HCT116 (cell line): ENCODE measurements around the gene PAK6. TPM values are rescaled to one million over a fixed set of nuclear protein-coding genes. Genes with fewer than 3 reads are reported as not detected.
A peak's percentile ranks its signal among the peaks of the same experiment; 100 is the strongest.

ENCODE experiments used
- ATAC-seq: fragments of 200-7000 bp; cut with Tn5 transposase; 2 replicates; pipeline ENCODE4 v1.9.1; 2020; ENCODE audit warnings: mild to moderate bottlenecking, moderate library complexity
- BruUV-seq: library from RNA; stranded (reverse); fragments of 400-500 nt; replicated peaks from 2 replicates; lab custom pipeline; 2021; lab: Mats Ljungman, UMichigan
- CTCF ChIA-PET: fragments of 300-600 bp; sonication (Branson Sonifier 250); formaldehyde crosslinking; loops from one replicate; lab custom pipeline; 2021; ENCODE audit warnings: antibody characterized with exemption; lab: Charles Lee
- POLR2A ChIA-PET: fragments of 300-600, 350-600 bp; sonication (Branson Sonifier 250); formaldehyde crosslinking; loops from one replicate; lab custom pipeline; 2021; ENCODE audit warnings: antibody characterized with exemption; lab: Charles Lee
- RAD21 ChIA-PET, 2 experiments: fragments of 300-600 bp; sonication (Branson Sonifier 250); formaldehyde crosslinking; loops; one replicate each; lab custom pipeline; 2023; ENCODE audit warnings: low total read pairs in 2 of 2; ENCODE audit not compliant: uncharacterized antibody in 2 of 2, unreplicated experiment in 2 of 2, low non-redundant PET in 1 of 2; lab: Charles Lee
- DNase-seq: peaks from one replicate; pipeline ENCODE4 v3.0.0-alpha.2; 2010; ENCODE audit warnings: low read depth, low spot score
- H2AFZ ChIP-seq: fragments of 200-600 bp; shearing (Covaris generic), sonication (generic); 2 replicates; pipeline ENCODE4 v1.6.1; 2017; ENCODE audit warnings: low read depth, mixed run types, mixed read lengths, antibody characterized with exemption, low read length; ENCODE audit not compliant: poor library complexity, severe bottlenecking
- H3K27ac ChIP-seq: 2 replicates; pipeline ENCODE4 v1.5.1; 2012; ENCODE audit warnings: low read depth, low read length
- H3K27me3 ChIP-seq: fragments of 200-600 bp; sonication (generic); 2 replicates; pipeline ENCODE4 v1.6.1; 2016; ENCODE audit warnings: mixed run types, low read length, mixed read lengths; ENCODE audit not compliant: insufficient read depth
- H3K36me3 ChIP-seq, 2 experiments: fragments of 200-500 bp in 1 of 2; fragments of 200-600 bp in 1 of 2; sonication (Bioruptor generic) in 1 of 2; sonication (generic) in 1 of 2; 2 replicates each; pipeline versions ENCODE4 v1.5.1 to v1.6.1; 2014 to 2016; ENCODE audit warnings: low read length in 2 of 2, inconsistent platforms in 1 of 2, mixed read lengths in 1 of 2, mixed run types in 1 of 2; ENCODE audit not compliant: insufficient read depth in 2 of 2, control insufficient read depth in 1 of 2
- H3K4me1 ChIP-seq, 2 experiments: fragments of 200-600 bp in 1 of 2; sonication (generic) in 1 of 2; 2 replicates each; pipeline versions ENCODE4 v1.5.1 to v1.6.1; 2012 to 2017; ENCODE audit warnings: low read length in 2 of 2, inconsistent platforms in 1 of 2, mild to moderate bottlenecking in 1 of 2, mixed read lengths in 1 of 2, mixed run types in 1 of 2, moderate library complexity in 1 of 2; ENCODE audit not compliant: insufficient read depth in 2 of 2, control insufficient read depth in 1 of 2
- H3K4me2 ChIP-seq: fragments of 200-600 bp; sonication (generic); 2 replicates; pipeline ENCODE4 v1.6.1; 2017; ENCODE audit warnings: mixed run types, low read length, mixed read lengths
- H3K4me3 ChIP-seq, 2 experiments: fragments of 200-600 bp in 1 of 2; sonication (generic) in 1 of 2; replicated peaks in 1 of 2; 2 replicates each; pipeline ENCODE4 v1.5.1; 2011 to 2016; ENCODE audit warnings: low read length in 2 of 2, control low read depth in 1 of 2, low read depth in 1 of 2, mild to moderate bottlenecking in 1 of 2, mixed read lengths in 1 of 2, mixed run types in 1 of 2
- H3K79me2 ChIP-seq: fragments of 200-600 bp; sonication (generic); 2 replicates; pipeline ENCODE4 v1.6.1; 2017; ENCODE audit warnings: mild to moderate bottlenecking, mixed run types, low read length, moderate library complexity, mixed read lengths; ENCODE audit not compliant: insufficient read depth
- H3K9ac ChIP-seq: fragments of 200-600 bp; sonication (generic); 2 replicates; pipeline ENCODE4 v1.6.1; 2016; ENCODE audit warnings: low read length, mixed read lengths
- H3K9me2 ChIP-seq: fragments of 200-600 bp; sonication (generic), shearing (Covaris generic); 2 replicates; pipeline ENCODE4 v1.6.1; 2017; ENCODE audit warnings: mixed run types, mild to moderate bottlenecking, moderate library complexity; ENCODE audit not compliant: insufficient read depth
- H3K9me3 ChIP-seq, 2 experiments: fragments of 200-500 bp in 1 of 2; fragments of 200-600 bp in 1 of 2; sonication (Bioruptor generic) in 1 of 2; sonication (generic) in 1 of 2; 2 replicates each; pipeline ENCODE4 v1.6.1; 2014 to 2017; ENCODE audit warnings: low read length in 2 of 2, mixed read lengths in 2 of 2, inconsistent platforms in 1 of 2, low read depth in 1 of 2, mild to moderate bottlenecking in 1 of 2, mixed run types in 1 of 2, moderate library complexity in 1 of 2; ENCODE audit not compliant: control insufficient read depth in 1 of 2, insufficient read depth in 1 of 2
- H4K20me1 ChIP-seq: fragments of 200-600 bp; sonication (generic), shearing (Covaris generic); 2 replicates; pipeline ENCODE4 v1.6.1; 2017; ENCODE audit warnings: mixed run types, mild to moderate bottlenecking, moderate library complexity; ENCODE audit not compliant: insufficient read depth
- CEBPB ChIP-seq: IDR thresholded peaks from 2 replicates; pipeline ENCODE4 v1.6.1; 2012; ENCODE audit warnings: low read depth
- EZH2 ChIP-seq: fragments of 200-600 bp; sonication (generic); IDR thresholded peaks from 2 replicates; pipeline ENCODE4 v1.6.1; 2017; ENCODE audit warnings: antibody characterized with exemption, mixed run types
- EZH2phosphoT487 ChIP-seq: fragments of 200-600 bp; IDR thresholded peaks from 2 replicates; pipeline ENCODE4 v1.6.1; 2018; ENCODE audit warnings: antibody characterized with exemption, borderline replicate concordance
- JUND ChIP-seq: IDR thresholded peaks from 2 replicates; pipeline ENCODE4 v1.6.1; 2012
- RAD21 ChIP-seq: IDR thresholded peaks from 2 replicates; pipeline ENCODE4 v1.6.1; 2012; ENCODE audit warnings: low read depth, mild to moderate bottlenecking
- SP1 ChIP-seq: IDR thresholded peaks from 2 replicates; pipeline ENCODE4 v1.6.1; 2012; ENCODE audit warnings: low read depth
- SRF ChIP-seq: IDR thresholded peaks from 2 replicates; pipeline ENCODE4 v1.6.1; 2012; ENCODE audit warnings: low read depth
- YY1 ChIP-seq: IDR thresholded peaks from 2 replicates; pipeline ENCODE4 v1.6.1; 2011; ENCODE audit warnings: low read length, low read depth, moderate library complexity, mild to moderate bottlenecking; ENCODE audit not compliant: insufficient replicate concordance; ENCODE audit errors: extremely low read depth
- ZNF274 ChIP-seq: fragments of 200-500 bp; sonication (Bioruptor generic); IDR thresholded peaks from 2 replicates; pipeline ENCODE4 v1.6.1; 2014; ENCODE audit warnings: mild to moderate bottlenecking, low read depth, low read length, inconsistent platforms
- intact Hi-C: fragments of 100-400 bp; cut with micrococcal nuclease; formaldehyde crosslinking; loops from 2 replicates; pipeline ENCODE4 v1.10.0; 2022
- total RNA-seq: library from RNA; stranded (reverse); gene quantifications from one replicate; pipeline ENCODE4 v1.2.1, GENCODE V29; 2021; ENCODE audit not compliant: unreplicated experiment
- TF ChIP-seq, protein P1 (sequence below), 3 experiments: fragments of 200-600 bp in 1 of 3; sonication (generic) in 1 of 3; IDR thresholded peaks in 2 of 3; conservative IDR thresholded peaks in 1 of 3; 2 replicates each; pipeline ENCODE4 v1.5.1; 2012 to 2017; ENCODE audit warnings: low read depth in 2 of 3, low read length in 2 of 3, antibody characterized with exemption in 1 of 3, borderline replicate concordance in 1 of 3, control low read depth in 1 of 3, mild to moderate bottlenecking in 1 of 3, mixed read lengths in 1 of 3, mixed run types in 1 of 3, moderate library complexity in 1 of 3; ENCODE audit not compliant: insufficient read depth in 1 of 3

The PAK6 gene
- total RNA-seq, 1 experiment from 2014 or later = 19.9 TPM

DNA sequence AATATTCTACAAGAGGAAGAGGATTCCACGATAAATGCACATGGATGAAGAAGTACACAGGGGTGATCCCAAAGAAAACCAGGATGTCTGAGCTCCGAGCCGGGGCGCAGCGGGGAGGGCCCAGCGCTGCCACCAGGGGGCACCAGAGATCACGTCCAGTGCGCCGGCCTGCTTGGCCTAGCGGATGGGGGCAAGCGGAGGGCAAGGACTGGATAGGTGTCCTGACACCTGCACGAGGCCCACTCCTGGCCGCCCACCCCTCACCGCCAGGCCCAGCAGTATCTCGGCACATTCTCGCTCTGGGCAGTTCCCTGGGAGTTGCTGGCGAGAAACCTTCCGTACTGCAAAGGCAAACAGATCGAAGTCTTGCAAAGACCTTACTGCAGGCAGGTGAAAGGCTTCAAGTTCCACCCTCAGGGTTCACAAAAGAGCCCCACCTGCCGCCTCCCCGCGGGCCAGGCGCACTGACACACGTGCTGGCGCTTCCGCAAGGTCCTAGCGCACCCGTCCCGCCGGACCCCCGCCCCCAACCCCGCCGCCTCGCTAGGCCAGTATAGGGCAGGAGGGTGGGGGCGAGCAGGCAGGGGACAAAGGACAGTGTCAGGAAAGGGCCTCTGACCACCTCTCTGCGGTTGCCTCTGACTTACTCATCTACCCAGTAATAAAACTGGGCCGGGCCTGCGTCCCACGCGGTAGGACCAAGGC, 40.7 kb downstream of the PAK6 start:
- H3K27ac ChIP-seq = no peak overlapping the region
- ChIA-PET CTCF (interaction anchor here (0.6 to 5.6 kb wide), 27 partner anchors 9 to 614 kb away, joined by 3 to 134 read pairs (median 5); partner anchors contain the start of genes BAHD1, CCDC9B, INAFM2 and PAK6), POLR2A (interaction anchor here (0.9 to 1.3 kb wide), 5 partner anchors 29 to 61 kb away, joined by 3 to 5 read pairs (median 4); partner anchors contain the start of genes CCDC9B and PLCB2), RAD21 (interaction anchor here (0.6 to 1.3 kb wide), 7 partner anchors 12 to 143 kb away, joined by 3 to 18 read pairs (median 5); partner anchors contain the start of gene PLCB2 (in 1 of the 2))
- TF ChIP-seq EZH2phosphoT487 (no peak), YY1 (no peak), SP1 (no peak), JUND (no peak), RAD21 (peak; percentile 93), ZNF274 (no peak), SRF (no peak), EZH2 (no peak), CEBPB (no peak)
- TF ChIP-seq, protein P1, sequence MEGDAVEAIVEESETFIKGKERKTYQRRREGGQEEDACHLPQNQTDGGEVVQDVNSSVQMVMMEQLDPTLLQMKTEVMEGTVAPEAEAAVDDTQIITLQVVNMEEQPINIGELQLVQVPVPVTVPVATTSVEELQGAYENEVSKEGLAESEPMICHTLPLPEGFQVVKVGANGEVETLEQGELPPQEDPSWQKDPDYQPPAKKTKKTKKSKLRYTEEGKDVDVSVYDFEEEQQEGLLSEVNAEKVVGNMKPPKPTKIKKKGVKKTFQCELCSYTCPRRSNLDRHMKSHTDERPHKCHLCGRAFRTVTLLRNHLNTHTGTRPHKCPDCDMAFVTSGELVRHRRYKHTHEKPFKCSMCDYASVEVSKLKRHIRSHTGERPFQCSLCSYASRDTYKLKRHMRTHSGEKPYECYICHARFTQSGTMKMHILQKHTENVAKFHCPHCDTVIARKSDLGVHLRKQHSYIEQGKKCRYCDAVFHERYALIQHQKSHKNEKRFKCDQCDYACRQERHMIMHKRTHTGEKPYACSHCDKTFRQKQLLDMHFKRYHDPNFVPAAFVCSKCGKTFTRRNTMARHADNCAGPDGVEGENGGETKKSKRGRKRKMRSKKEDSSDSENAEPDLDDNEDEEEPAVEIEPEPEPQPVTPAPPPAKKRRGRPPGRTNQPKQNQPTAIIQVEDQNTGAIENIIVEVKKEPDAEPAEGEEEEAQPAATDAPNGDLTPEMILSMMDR (IDR thresholded peaks at IDR 0.05 in 2 of 3, conservative IDR thresholded peaks at IDR 0.05 in 1 of 3; ENCODE audit: borderline replicate concordance in 1 of 3, insufficient read depth in 1 of 3, low read depth in 2 of 3, low read length in 2 of 3) = peak; percentile 92 to 99 (median 99)
- ATAC-seq = peak; percentile 63
- H3K9me2 ChIP-seq = no peaks in the 10 kb centered on the region
- H3K4me1 ChIP-seq = peaks cover 0 to 21% of the 10 kb centered on the region in 2 experiments; a peak in 3 of 4 replicates
- no TSS peak for BruUV-seq
- H3K9me3 ChIP-seq = no peaks in the 10 kb centered on the region
- H3K4me2 ChIP-seq = no peak overlapping the region
- H4K20me1 ChIP-seq = no peaks in the 10 kb centered on the region
- H3K9ac ChIP-seq = no peak overlapping the region
- intact Hi-C loops = loop anchor here (1.0 to 10.0 kb wide), 3 partner anchors 31 to 495 kb away; partner anchors contain the start of gene FSIP1
- no peak overlapping the region for H2AFZ ChIP-seq
- no peaks in the 10 kb centered on the region for H3K27me3 ChIP-seq
- no peak for DNase-seq
- no peaks in the 10 kb centered on the region for H3K79me2 ChIP-seq
- no peaks in the 10 kb centered on the region; a peak in 1 of 4 replicates for H3K36me3 ChIP-seq
- no peak overlapping the region for H3K4me3 ChIP-seq
